PC-9 (cell line): ENCODE data around the gene GPC2. TPM values are rescaled to one million over a fixed set of nuclear protein-coding genes. Genes with fewer than 3 reads are reported as not detected.
"Not testable (repeated sequence)": the region's sequence is repeated elsewhere in the genome, so short reads cannot be mapped to it uniquely, and the experiment has no call there.

Experiments
- BruUV-seq: library from RNA; stranded (reverse); fragments of 400-500 nt; replicated peaks from 2 replicates; lab custom pipeline; 2021; lab: Mats Ljungman, UMichigan
- CTCF ChIA-PET: fragments of 300-600 bp; sonication (Branson Sonifier 250); formaldehyde crosslinking; loops from one replicate; lab custom pipeline; 2022; ENCODE audit warnings: antibody characterized with exemption; lab: Charles Lee
- POLR2A ChIA-PET: fragments of 300-600 bp; sonication (Branson Sonifier 250); formaldehyde crosslinking; loops from one replicate; lab custom pipeline; 2022; ENCODE audit warnings: antibody characterized with exemption; ENCODE audit not compliant: unreplicated experiment; lab: Charles Lee
- DNase-seq, 2 experiments: peaks; one replicate each; pipeline versions ENCODE4 v3.0.0 to v3.0.0-alpha.2; 2015 to 2022; ENCODE audit warnings: mixed read lengths in 1 of 2
- H2AFZ ChIP-seq: fragments of 200-600 bp; sonication (generic); 2 replicates; pipeline ENCODE4 v1.8.1; 2017; ENCODE audit warnings: antibody characterized with exemption
- H3F3A ChIP-seq: fragments of 200-600 bp; sonication (generic); 2 replicates; pipeline ENCODE4 v1.8.1; 2017; ENCODE audit warnings: antibody characterized with exemption, mild to moderate bottlenecking, low read depth; ENCODE audit not compliant: insufficient read depth
- H3K27ac ChIP-seq: fragments of 200-600 bp; sonication (generic); 2 replicates; pipeline ENCODE4 v1.6.1; 2016; ENCODE audit warnings: mixed run types
- H3K27me3 ChIP-seq: fragments of 200-600 bp; sonication (generic); 2 replicates; pipeline ENCODE4 v1.6.1; 2016; ENCODE audit warnings: low read depth, mixed run types; ENCODE audit not compliant: insufficient read depth
- H3K36me3 ChIP-seq: fragments of 200-600 bp; sonication (generic); 2 replicates; pipeline ENCODE4 v1.6.1; 2016; ENCODE audit warnings: low read depth, mixed run types
- H3K4me1 ChIP-seq: fragments of 200-600 bp; sonication (generic); replicated peaks from 2 replicates; pipeline ENCODE4 v1.6.1; 2016; ENCODE audit warnings: mixed run types; ENCODE audit not compliant: insufficient read depth
- H3K4me2 ChIP-seq: fragments of 200-600 bp; sonication (generic); 2 replicates; pipeline ENCODE4 v1.6.1; 2017; ENCODE audit warnings: mixed run types
- H3K4me3 ChIP-seq: fragments of 200-600 bp; sonication (generic); 2 replicates; pipeline ENCODE4 v1.6.1; 2016; ENCODE audit warnings: mixed run types
- H3K79me2 ChIP-seq: fragments of 200-600 bp; sonication (generic); 2 replicates; pipeline ENCODE4 v1.6.1; 2017; ENCODE audit warnings: low read depth, mixed run types
- H3K9me2 ChIP-seq: fragments of 200-600 bp; sonication (generic); 2 replicates; pipeline ENCODE4 v1.8.1; 2017; ENCODE audit warnings: mild to moderate bottlenecking; ENCODE audit not compliant: insufficient read depth
- H3K9me3 ChIP-seq: fragments of 200-600 bp; sonication (generic); 2 replicates; pipeline ENCODE4 v1.8.1; 2016; ENCODE audit warnings: low read depth; ENCODE audit not compliant: insufficient read depth
- H4K20me1 ChIP-seq: fragments of 200-600 bp; sonication (generic); 2 replicates; pipeline ENCODE4 v1.8.1; 2017; ENCODE audit not compliant: insufficient read depth
- CTCF ChIP-seq: fragments of 200-600 bp; sonication (generic); conservative IDR thresholded peaks from 2 replicates; pipeline ENCODE4 v1.6.1; 2017; ENCODE audit warnings: mixed run types, antibody characterized with exemption, mild to moderate bottlenecking, moderate library complexity
- EZH2 ChIP-seq: fragments of 200-600 bp; sonication (generic); IDR thresholded peaks from 2 replicates; pipeline ENCODE4 v1.8.0; 2017; ENCODE audit warnings: antibody characterized with exemption, low read depth
- intact Hi-C: fragments of 100-400 bp; cut with micrococcal nuclease; formaldehyde crosslinking; loops from one replicate; pipeline ENCODE4 v1.10.0; 2022; ENCODE audit not compliant: unreplicated experiment
- total RNA-seq: library from RNA; stranded (reverse); gene quantifications from 2 replicates; pipeline ENCODE4 v1.2.3, GENCODE V29; 2021

The GPC2 gene
- total RNA-seq, 1 experiment from 2014 or later, result 4.5 TPM

- intact Hi-C loops, H3K4me1 ChIP-seq, POLR2A ChIA-PET: not testable (repeated sequence)
Observed at GRCh38 chr7:100180084-100180483, 2.9 kb upstream of the GPC2 start.

GRCh38 chr7:100176096-100177044 is 811 bp downstream of the GPC2 start:
- ChIA-PET CTCF (interaction anchor here (0.5 kb wide), 1 partner anchor 45 kb away, joined by 10 read pairs; no protein-coding TSS in a partner anchor), POLR2A (interaction anchor here (0.6 kb wide), 3 partner anchors 28 to 504 kb away, joined by 3 to 8 read pairs (median 5); partner anchors contain the start of gene LAMTOR4)
- no peak for TF ChIP-seq CTCF
- TF ChIP-seq EZH2, result no peak
- Histone ChIP-seq H3K36me3 (no peaks in the 10 kb centered on the region), H3K9me3 (no peaks in the 10 kb centered on the region), H2AFZ (peak overlapping the region; percentile 88), H3K27ac (no peak overlapping the region), H3K27me3 (no peaks in the 10 kb centered on the region; the same call in 1 of the 2 replicates), H3K9me2 (no peaks in the 10 kb centered on the region), H3F3A (peaks cover 2% of the 10 kb centered on the region; the same call in 1 of the 2 replicates), H4K20me1 (no peaks in the 10 kb centered on the region), H3K79me2 (no peaks in the 10 kb centered on the region), H3K4me1 (0 out of 2 replicates have a peak, but pooled peaks cover 6% of the 10 kb centered on the region), H3K4me3 (peak overlapping the region; percentile 88), H3K4me2 (peak overlapping the region; percentile 100)
- no peak for DNase-seq
- intact Hi-C loops, result no loop called here
- TSS peak; percentile 67 for BruUV-seq

More at GRCh38 chr7:100180084-100180483, 2.9 kb upstream of the GPC2 start:
- H4K20me1 ChIP-seq, H3F3A ChIP-seq, H3K27ac ChIP-seq, H3K4me2 ChIP-seq, BruUV-seq, H3K79me2 ChIP-seq, H3K36me3 ChIP-seq, H3K9me3 ChIP-seq, DNase-seq, H2AFZ ChIP-seq, H3K9me2 ChIP-seq, H3K27me3 ChIP-seq, H3K4me3 ChIP-seq: not testable (repeated sequence)
- CTCF ChIA-PET, result interaction anchor here (0.7 kb wide), 1 partner anchor 20 kb away, joined by 6 read pairs; no protein-coding TSS in a partner anchor

GRCh38 chr7:100175296-100175935 is 1.8 kb downstream of the GPC2 start:
- DNase-seq, result no peak
- Histone ChIP-seq H3K9me3 (no peaks in the 10 kb centered on the region), H3F3A (peaks cover 2% of the 10 kb centered on the region; the same call in 1 of the 2 replicates), H3K4me2 (no peak overlapping the region), H3K9me2 (no peaks in the 10 kb centered on the region), H3K4me3 (no peak overlapping the region), H3K36me3 (no peaks in the 10 kb centered on the region), H3K27me3 (peaks cover 8% of the 10 kb centered on the region), H3K4me1 (0 out of 2 replicates have a peak, but pooled peaks cover 6% of the 10 kb centered on the region), H3K27ac (no peak overlapping the region), H2AFZ (no peak overlapping the region), H4K20me1 (no peaks in the 10 kb centered on the region), H3K79me2 (no peaks in the 10 kb centered on the region)
- BruUV-seq, result no TSS peak
- TF ChIP-seq EZH2 (no peak), CTCF (no peak)
- POLR2A ChIA-PET, result no interaction called here
- intact Hi-C loops, result no loop called here
- CTCF ChIA-PET, result no interaction called here
